ENCODE results near the gene KLHL4.

KLHL4 gene

DNA sequence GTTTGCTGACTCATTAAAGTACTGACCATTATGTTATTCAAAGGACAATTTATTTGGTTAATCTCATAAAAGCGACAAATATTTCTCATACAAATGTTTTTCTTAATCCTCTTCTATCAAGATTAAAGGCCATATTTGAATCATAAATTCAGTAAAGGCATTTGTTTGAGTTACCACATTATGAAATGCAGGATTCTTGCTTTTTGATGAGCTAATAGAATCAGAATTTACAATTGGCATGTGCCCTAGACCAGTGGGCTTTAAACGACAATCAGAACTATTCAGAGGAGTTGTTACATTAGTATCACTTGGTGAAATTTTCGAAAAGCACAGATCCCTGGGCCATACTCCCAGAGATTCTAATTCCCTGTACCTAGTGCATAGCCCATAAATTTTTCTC is 55.3 kb downstream of the KLHL4 start:
- Histone ChIP-seq H3K36me3 (no peaks in the 10 kb centered on the region), H3K4me3 (no peak overlapping the region), H3K27ac (no peak overlapping the region), H3K4me1 (no peaks in the 10 kb centered on the region), H3K9me3 (no peaks in the 10 kb centered on the region), H3K27me3 (no peaks in the 10 kb centered on the region)
- DNase-seq, result no peak
- TF ChIP-seq, protein P1, sequence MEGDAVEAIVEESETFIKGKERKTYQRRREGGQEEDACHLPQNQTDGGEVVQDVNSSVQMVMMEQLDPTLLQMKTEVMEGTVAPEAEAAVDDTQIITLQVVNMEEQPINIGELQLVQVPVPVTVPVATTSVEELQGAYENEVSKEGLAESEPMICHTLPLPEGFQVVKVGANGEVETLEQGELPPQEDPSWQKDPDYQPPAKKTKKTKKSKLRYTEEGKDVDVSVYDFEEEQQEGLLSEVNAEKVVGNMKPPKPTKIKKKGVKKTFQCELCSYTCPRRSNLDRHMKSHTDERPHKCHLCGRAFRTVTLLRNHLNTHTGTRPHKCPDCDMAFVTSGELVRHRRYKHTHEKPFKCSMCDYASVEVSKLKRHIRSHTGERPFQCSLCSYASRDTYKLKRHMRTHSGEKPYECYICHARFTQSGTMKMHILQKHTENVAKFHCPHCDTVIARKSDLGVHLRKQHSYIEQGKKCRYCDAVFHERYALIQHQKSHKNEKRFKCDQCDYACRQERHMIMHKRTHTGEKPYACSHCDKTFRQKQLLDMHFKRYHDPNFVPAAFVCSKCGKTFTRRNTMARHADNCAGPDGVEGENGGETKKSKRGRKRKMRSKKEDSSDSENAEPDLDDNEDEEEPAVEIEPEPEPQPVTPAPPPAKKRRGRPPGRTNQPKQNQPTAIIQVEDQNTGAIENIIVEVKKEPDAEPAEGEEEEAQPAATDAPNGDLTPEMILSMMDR (IDR thresholded peaks at IDR 0.05), result no peak
- intact Hi-C loops (cut with DNase I; ENCODE audit: low total_unique reads), result no loop called here

DNA sequence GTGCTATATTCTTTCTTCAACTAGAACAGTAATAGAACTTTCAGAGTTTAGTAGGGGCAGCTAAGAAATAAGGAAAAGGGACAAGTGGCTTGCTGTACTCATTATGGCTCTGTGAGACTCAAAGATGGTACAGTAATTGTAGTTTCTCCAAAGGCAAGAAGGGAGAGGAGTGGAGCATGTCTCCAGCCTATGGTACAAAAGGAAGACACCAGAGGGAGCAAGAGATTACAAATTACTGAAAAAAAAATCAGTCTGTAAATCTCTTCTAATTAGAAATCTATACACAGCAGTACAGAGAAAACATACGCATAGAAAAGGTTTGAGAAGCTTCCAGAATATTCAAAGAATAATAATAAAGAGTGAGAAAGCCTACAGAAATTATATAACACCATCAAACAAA is 61.4 kb downstream of the KLHL4 start:
- intact Hi-C loops (cut with DNase I; ENCODE audit: low total_unique reads), result no loop called here
- no peaks in the 10 kb centered on the region for H3K36me3 ChIP-seq
- no peaks in the 10 kb centered on the region for H3K4me1 ChIP-seq
- H3K27ac ChIP-seq, result no peak overlapping the region
- no peaks in the 10 kb centered on the region for H3K27me3 ChIP-seq
- no peak for DNase-seq
- no peak overlapping the region for H3K4me3 ChIP-seq
- TF ChIP-seq, protein P1 (IDR thresholded peaks at IDR 0.05), result no peak
- H3K9me3 ChIP-seq, result no peaks in the 10 kb centered on the region

DNA sequence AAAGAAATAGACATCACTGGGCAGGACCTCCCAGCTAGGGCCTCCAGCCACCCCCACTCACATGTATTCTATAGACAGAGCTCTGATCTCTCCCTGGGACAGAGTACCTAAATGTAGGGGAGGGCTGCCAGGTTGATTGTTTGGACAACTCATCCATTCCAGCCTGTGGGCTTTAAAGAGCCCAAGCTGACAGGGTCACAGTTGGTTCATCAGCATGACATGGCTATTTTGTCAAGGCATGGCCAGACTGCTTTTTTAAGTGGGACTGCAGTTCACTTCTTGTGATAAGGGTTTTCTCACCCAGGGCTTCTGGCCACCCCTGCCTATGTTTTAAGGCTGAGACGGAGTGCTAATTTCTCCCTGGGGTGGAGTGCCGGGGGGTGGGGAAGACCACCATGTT is 63.3 kb downstream of the KLHL4 start:
- Histone ChIP-seq H3K4me1 (no peaks in the 10 kb centered on the region), H3K27ac (no peak overlapping the region), H3K4me3 (no peak overlapping the region), H3K36me3 (no peaks in the 10 kb centered on the region), H3K27me3 (no peaks in the 10 kb centered on the region), H3K9me3 (no peaks in the 10 kb centered on the region)
- intact Hi-C loops (cut with DNase I; ENCODE audit: low total_unique reads), result no loop called here
- TF ChIP-seq, protein P1 (IDR thresholded peaks at IDR 0.05), result no peak
- no peak for DNase-seq

DNA sequence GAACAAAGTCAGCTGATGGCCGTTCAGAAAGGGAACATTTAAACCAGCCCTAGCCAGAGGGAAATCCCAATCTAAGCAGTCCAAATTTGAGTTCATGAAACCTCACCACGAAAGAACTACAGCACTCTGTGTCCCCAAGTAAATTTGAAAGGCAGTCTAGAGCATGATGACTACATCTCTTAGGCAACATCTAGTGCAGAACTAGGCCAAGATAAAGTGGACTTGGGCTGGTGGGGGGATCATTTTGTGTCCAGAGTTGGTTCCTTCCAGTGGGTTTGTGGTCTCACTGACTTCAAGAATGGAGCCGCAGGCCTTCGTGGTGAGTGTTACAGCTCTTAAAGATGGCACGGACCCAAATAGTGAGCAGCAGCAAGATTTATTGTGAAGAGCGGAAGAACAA is 64.9 kb downstream of the KLHL4 start:
- TF ChIP-seq, protein P1 (IDR thresholded peaks at IDR 0.05), result no peak
- no peaks in the 10 kb centered on the region for H3K27me3 ChIP-seq
- intact Hi-C loops (cut with DNase I; ENCODE audit: low total_unique reads), result no loop called here
- H3K27ac ChIP-seq, result no peak overlapping the region
- no peak for DNase-seq
- H3K4me1 ChIP-seq, result no peaks in the 10 kb centered on the region
- H3K9me3 ChIP-seq, result no peaks in the 10 kb centered on the region
- no peak overlapping the region for H3K4me3 ChIP-seq
- H3K36me3 ChIP-seq, result no peaks in the 10 kb centered on the region

DNA sequence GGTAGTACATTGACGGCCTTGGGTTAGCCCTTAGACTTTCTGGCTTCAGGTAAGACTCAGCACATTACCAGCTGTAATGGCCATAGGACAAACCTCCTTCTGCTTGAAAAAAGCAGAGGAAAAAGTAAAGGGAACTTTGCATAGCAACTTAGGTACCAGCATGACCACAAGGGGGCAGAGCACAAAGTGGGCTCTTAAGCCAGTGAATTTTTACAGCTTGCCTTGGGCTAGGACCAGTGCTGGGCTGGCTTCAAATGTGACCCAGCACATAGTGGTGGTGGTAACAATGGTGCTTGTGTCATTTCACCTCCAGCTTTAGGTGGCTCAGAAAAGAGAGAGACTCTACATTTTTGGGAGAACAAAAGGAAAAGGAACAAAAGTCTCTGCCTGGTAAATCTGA is 66.1 kb downstream of the KLHL4 start:
- Histone ChIP-seq H3K4me3 (no peak overlapping the region), H3K27ac (no peak overlapping the region), H3K9me3 (no peaks in the 10 kb centered on the region), H3K36me3 (no peaks in the 10 kb centered on the region), H3K27me3 (no peaks in the 10 kb centered on the region), H3K4me1 (no peaks in the 10 kb centered on the region)
- intact Hi-C loops (cut with DNase I; ENCODE audit: low total_unique reads), result no loop called here
- no peak for DNase-seq
- TF ChIP-seq, protein P1 (IDR thresholded peaks at IDR 0.05), result no peak

DNA sequence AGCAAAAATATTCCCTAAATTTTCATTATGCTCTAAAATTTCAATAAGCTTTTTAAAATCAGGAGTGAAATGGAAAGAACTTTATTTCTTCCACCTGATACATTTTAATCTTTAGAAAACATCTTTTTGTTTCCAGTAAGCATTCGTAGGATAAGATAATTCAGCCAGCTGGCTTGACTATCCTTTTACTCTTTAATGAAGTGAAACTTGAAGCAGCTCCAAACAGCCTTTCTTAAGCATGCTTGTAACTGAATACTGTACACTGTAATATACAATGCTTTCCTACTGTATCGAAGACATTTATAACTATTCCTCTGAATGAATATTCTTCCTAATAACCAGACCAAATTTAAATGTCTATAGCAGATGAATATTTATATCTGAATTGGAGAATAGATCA is 98.8 kb downstream of the KLHL4 start:
- H3K9me3 ChIP-seq, result no peaks in the 10 kb centered on the region
- H3K27me3 ChIP-seq, result no peaks in the 10 kb centered on the region
- H3K4me3 ChIP-seq, result no peak overlapping the region
- H3K36me3 ChIP-seq, result no peaks in the 10 kb centered on the region
- no peaks in the 10 kb centered on the region for H3K4me1 ChIP-seq
- no peak for DNase-seq
- TF ChIP-seq, protein P1 (IDR thresholded peaks at IDR 0.05), result no peak
- no peak overlapping the region for H3K27ac ChIP-seq
- intact Hi-C loops (cut with DNase I; ENCODE audit: low total_unique reads), result no loop called here

All from tibial artery (tissue), 4 donors.